AG10803 (cell line): ENCODE measurements around the gene LAGE3.

Experiments
- DNase-seq: peaks from one replicate; pipeline ENCODE4 v3.0.0; 2010; ENCODE audit warnings: low read depth
- H3K4me3 ChIP-seq: 2 replicates; pipeline ENCODE4 v1.5.1; 2011; ENCODE audit warnings: mild to moderate bottlenecking, low read length, control low read depth
- TF ChIP-seq, protein P1 (sequence below): conservative IDR thresholded peaks from 2 replicates; pipeline ENCODE4 v1.5.1; 2011; ENCODE audit warnings: mild to moderate bottlenecking, low read length, control low read depth, inconsistent platforms

The LAGE3 gene

DNA sequence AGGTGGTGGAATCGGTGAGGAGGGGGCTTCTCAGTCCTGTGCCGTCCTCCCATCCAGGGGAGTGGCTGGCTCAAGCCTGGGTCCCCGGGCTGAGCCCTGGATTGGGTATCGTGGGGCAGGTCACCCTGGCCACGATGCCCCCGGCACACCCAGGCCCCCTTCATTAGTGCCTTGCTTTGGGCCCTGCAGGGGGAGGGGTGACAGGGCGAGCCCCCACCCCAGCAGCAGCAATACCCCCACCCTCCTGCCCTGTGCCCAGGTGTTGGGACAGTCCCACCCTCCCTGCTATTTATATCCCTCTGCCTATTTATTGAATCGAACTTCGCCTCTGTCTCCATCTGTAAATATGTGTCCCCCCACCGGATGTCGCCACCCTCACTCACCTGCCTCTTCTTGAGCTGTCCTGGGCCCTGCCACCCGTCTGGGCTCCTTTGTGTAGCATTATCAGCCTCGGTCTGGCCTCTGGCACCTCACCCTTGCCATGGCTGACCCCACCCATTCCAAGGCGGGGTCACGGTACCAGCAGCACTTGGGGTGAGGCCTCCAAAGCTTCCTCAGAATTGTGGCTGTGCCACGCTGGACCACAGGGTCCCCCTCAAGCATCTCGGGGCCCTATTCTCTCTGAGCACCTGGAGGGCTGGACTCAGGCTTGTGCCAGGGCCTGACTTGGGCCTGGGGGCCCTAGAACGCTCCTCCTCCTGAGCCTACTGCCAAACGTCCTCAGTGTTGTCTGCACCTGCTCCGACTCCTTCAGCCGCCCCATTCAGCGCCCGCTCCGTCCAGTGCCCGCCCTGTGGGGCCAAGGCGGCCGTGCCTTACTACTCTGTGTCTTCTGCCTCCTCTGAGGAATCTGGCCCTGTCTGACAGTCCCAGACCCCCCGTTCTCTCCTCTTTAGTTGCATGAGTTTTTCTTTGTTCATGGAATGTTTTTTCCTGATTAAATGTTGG, 6.1 kb downstream of the LAGE3 start:
- TF ChIP-seq, protein P1, sequence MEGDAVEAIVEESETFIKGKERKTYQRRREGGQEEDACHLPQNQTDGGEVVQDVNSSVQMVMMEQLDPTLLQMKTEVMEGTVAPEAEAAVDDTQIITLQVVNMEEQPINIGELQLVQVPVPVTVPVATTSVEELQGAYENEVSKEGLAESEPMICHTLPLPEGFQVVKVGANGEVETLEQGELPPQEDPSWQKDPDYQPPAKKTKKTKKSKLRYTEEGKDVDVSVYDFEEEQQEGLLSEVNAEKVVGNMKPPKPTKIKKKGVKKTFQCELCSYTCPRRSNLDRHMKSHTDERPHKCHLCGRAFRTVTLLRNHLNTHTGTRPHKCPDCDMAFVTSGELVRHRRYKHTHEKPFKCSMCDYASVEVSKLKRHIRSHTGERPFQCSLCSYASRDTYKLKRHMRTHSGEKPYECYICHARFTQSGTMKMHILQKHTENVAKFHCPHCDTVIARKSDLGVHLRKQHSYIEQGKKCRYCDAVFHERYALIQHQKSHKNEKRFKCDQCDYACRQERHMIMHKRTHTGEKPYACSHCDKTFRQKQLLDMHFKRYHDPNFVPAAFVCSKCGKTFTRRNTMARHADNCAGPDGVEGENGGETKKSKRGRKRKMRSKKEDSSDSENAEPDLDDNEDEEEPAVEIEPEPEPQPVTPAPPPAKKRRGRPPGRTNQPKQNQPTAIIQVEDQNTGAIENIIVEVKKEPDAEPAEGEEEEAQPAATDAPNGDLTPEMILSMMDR, result no peak
- DNase-seq, result no peak
- no peak overlapping the region for H3K4me3 ChIP-seq

DNA sequence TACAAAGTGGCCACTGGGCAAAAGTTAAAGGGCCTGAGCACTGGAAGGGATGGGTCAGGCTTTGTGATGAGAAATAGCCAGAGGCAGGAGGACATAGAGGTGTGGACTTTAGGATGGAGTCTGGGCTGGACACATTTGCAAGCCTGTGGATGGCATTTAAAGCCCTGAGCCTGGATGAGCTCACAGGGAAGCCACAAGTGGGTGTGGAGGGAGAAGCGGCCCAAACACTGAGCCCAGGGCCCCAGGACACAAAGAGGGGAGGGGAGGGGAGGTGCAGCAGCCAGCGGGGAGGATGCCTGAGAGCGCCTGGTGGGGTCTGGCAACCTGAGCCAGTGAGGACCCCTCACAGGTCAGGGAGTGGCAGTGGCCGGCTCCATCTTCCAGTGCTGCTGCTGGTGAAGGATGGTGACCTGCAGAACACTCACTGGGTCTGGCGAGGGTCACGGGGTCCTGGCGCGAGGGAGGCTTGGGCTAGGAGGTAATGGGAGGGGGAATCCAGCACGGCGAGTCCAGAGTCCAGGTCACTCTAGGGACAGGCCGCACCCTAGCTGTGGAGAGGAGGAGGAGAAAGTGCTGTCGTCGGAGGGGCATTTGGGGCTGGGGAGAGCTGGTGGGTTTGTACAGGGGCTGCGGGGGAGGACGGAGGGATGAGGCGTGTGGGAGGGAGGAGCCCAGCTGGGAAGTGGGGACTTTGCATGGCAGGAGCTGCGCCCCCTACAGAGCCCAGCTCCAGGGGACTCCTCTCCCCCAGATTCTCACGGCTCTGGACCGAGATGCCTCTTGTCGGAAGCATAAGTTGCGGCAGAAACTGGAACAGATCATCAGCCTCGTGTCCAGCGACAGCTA, 7.0 kb downstream of the LAGE3 start:
- TF ChIP-seq, protein P1, result no peak

DNA sequence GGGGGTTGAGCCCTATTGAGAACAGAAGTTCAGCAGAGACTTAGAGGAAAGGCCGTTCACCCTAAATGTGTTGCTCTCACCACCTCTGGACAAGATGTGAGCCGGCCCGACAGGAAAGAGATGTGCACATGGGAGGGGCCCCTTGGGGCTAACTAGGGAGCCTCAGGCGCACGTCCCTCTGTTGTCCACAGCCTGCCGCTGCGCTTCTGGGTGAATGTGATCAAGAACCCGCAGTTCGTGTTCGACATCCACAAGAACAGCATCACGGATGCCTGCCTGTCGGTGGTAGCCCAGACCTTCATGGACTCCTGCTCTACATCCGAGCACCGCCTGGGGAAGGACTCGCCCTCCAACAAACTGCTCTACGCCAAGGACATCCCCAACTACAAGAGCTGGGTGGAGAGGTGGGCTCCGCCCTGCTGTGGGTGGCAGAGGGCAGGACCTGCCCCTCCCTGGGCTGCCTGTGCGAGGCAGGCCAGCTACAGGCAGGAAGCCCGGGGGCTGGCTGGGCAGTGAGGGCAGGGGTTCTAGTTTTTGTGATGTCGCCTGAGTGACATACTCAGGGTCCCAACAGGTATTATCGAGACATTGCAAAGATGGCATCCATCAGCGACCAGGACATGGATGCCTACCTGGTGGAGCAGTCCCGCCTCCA, 8.0 kb downstream of the LAGE3 start:
- no peak overlapping the region for H3K4me3 ChIP-seq
- TF ChIP-seq, protein P1, result no peak
- DNase-seq, result no peak

More for the DNA sequence above, 7.0 kb downstream of the LAGE3 start:
- no peak for DNase-seq
- no peak overlapping the region for H3K4me3 ChIP-seq

DNA sequence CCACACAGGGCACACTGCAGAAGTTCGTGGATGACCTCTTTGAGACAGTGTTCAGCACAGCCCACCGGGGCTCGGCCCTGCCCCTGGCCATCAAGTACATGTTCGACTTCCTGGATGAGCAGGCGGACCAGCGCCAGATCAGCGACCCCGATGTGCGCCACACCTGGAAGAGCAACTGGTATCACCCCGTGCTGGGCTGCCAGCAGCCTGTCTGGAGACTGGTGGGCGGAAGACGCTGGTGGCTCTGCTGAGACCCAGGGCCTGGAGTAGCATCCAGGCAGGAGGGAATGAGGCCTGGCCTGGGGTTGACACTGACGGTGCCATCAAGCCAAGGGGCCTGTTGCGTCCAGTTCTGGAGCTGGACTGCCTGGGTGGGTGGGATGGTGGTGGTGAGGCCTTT, 8.6 kb downstream of the LAGE3 start:
- TF ChIP-seq, protein P1, result no peak
- H3K4me3 ChIP-seq, result no peak overlapping the region
- no peak for DNase-seq

DNA sequence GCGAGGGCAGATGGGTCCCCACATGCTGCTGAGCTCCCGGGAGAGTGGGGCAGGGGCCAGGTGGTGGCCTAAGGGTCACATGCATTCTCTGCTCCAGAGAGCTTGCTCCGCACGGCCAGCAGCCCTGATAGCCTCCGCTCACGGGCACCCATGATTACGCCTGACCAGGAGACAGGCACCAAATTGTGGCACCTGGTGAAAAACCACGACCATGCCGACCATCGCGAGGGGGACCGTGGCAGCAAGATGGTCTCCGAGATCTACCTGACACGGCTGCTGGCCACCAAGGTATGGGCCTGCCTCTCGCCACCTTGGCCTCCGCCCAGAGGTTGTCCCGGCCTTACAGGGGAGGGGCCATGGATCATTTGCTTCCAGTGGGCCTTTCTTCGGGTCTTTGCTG, 9.2 kb downstream of the LAGE3 start:
- no peak for DNase-seq
- H3K4me3 ChIP-seq, result no peak overlapping the region
- TF ChIP-seq, protein P1, result no peak

DNA sequence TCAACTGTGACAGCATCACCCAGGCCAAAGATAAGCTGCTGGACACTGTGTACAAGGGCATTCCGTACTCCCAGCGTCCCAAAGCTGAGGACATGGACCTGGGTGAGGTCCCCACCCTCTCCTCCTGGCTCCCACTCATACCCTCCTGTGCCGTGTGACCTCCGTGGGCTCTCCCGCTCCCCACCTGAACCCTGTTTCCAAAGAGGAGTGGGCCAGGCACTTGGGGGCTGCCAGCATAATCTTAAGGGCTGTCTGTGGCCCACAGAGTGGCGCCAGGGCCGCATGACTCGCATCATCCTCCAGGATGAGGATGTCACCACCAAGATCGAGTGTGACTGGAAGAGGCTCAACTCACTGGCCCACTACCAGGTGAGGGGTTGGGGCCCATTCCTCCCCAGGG, 10.0 kb downstream of the LAGE3 start:
- TF ChIP-seq, protein P1, result no peak
- DNase-seq, result no peak
- no peak overlapping the region for H3K4me3 ChIP-seq
